Lower lobe of right lung (tissue), 2 donors: ENCODE measurements around the gene ABCC1. TPM values are rescaled to one million over a fixed set of nuclear protein-coding genes. Genes with fewer than 3 reads are reported as not detected.
"Not testable (repeated sequence)": the region's sequence is repeated elsewhere in the genome, so short reads cannot be mapped to it uniquely, and the experiment has no call there.

Experiments
- ATAC-seq, 2 donors: fragments of 200-7000 bp; cut with Tn5 transposase; one replicate each; pipeline ENCODE4 v1.9.1; 2020 to 2022; ENCODE audit warnings: mild to moderate bottlenecking in 2 of 2, moderate library complexity in 2 of 2
- DNase-seq: peaks from one replicate; pipeline ENCODE4 v3.0.0-alpha.2; 2020
- H3K27ac ChIP-seq: fragments of 200-600 bp; one replicate; pipeline ENCODE4 v1.8.0; 2022
- H3K27me3 ChIP-seq: fragments of 200-600 bp; one replicate; pipeline ENCODE4 v1.8.0; 2022; ENCODE audit warnings: low read depth
- H3K36me3 ChIP-seq: fragments of 200-600 bp; one replicate; pipeline ENCODE4 v1.8.0; 2022; ENCODE audit warnings: mild to moderate bottlenecking
- H3K4me1 ChIP-seq: fragments of 200-600 bp; one replicate; pipeline ENCODE4 v1.8.0; 2022
- H3K4me3 ChIP-seq: fragments of 200-600 bp; one replicate; pipeline ENCODE4 v1.8.0; 2022; ENCODE audit warnings: mild to moderate bottlenecking
- H3K9me3 ChIP-seq: fragments of 200-600 bp; one replicate; pipeline ENCODE4 v1.8.0; 2022
- CTCF ChIP-seq: fragments of 200-600 bp; IDR thresholded peaks from one replicate; pipeline ENCODE4 v1.8.0; 2022; ENCODE audit warnings: antibody characterized with exemption, mild to moderate bottlenecking
- intact Hi-C: fragments of 100-400 bp; cut with DNase I; formaldehyde crosslinking; loops from one replicate; pipeline ENCODE4 v1.11.0; 2022
- total RNA-seq: library from RNA; stranded (reverse); fragmentation: NEBNext Ultra II Directional; extraction: Animal tissue kit (Norgen Biotek cat#: 25700); gene quantifications from one replicate; pipeline ENCODE4 v1.2.1, GENCODE V29; 2021
- donor health status: DM: no; HTN: yes; CAD: no; lungs with severe emphysema.

Gene ABCC1
- total RNA-seq, 1 donor from 2014 or later: 47.5 TPM

DNA sequence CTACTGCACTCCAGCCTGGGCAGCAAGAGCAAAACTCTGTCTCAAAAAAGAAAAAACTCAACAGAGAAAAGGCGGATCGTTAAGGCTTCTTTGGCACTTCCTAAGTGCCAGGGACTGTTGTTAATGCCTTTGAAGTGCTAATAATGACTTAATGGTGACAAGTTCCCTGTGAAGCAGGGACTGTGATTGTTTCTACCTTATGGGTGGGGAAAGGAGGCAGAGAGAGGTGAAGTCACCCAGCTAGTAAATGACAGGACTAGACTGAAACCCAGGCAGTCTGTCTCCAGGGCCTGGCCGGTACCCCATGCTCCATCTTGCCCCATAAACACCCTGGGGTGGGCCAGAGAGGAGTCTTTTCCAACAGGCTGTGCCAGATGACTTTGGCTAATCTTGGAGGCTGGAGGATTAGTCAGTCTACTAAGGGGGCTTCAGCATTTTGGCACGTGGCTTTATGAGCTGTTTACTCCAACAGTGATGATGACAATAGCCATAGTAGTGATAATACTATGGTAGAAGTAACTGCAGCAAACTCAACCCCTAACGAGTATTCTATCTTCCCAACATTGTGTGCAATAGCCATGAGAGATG lies 26.9 kb downstream of the ABCC1 start:
- Histone ChIP-seq H3K36me3 (no peaks in the 10 kb centered on the region), H3K27ac (peak overlapping the region; percentile 77), H3K9me3 (peaks cover 15% of the 10 kb centered on the region), H3K4me3 (no peak overlapping the region), H3K4me1 (peaks cover 42% of the 10 kb centered on the region), H3K27me3 (no peaks in the 10 kb centered on the region)
- ATAC-seq (no peak), DNase-seq (no peak)
- intact Hi-C loops: no loop called here
- TF ChIP-seq CTCF: no peak

- Histone ChIP-seq H3K4me1 (peaks cover 42% of the 10 kb centered on the region), H3K27ac (peak overlapping the region; percentile 77), H3K36me3 (no peaks in the 10 kb centered on the region), H3K4me3 (no peak overlapping the region), H3K27me3 (no peaks in the 10 kb centered on the region), H3K9me3 (peaks cover 20% of the 10 kb centered on the region)
- TF ChIP-seq CTCF: no peak
- ATAC-seq: peak; percentile 7 to 39
- intact Hi-C loops: no loop called here
- DNase-seq: no peak
Observed at GRCh38 chr16:15976929-15977637, 27.7 kb downstream of the ABCC1 start.

GRCh38 chr16:15979801-15980200 lies 30.4 kb downstream of the ABCC1 start:
- Histone ChIP-seq H3K4me1 (peaks cover 41% of the 10 kb centered on the region), H3K36me3 (no peaks in the 10 kb centered on the region), H3K9me3 (peaks cover 18% of the 10 kb centered on the region), H3K27ac (peak overlapping the region; percentile 28), H3K27me3 (no peaks in the 10 kb centered on the region), H3K4me3 (no peak overlapping the region)
- DNase-seq (no peak), ATAC-seq (peak; percentile 64 to 82)
- intact Hi-C loops: no loop called here
- no peak for TF ChIP-seq CTCF

GRCh38 chr16:15980329-15980728 lies 30.9 kb downstream of the ABCC1 start:
- DNase-seq (no peak), ATAC-seq (no peak)
- Histone ChIP-seq H3K9me3 (peaks cover 18% of the 10 kb centered on the region), H3K36me3 (no peaks in the 10 kb centered on the region), H3K4me3 (no peak overlapping the region), H3K4me1 (peaks cover 41% of the 10 kb centered on the region), H3K27me3 (no peaks in the 10 kb centered on the region), H3K27ac (peak overlapping the region; percentile 28)
- intact Hi-C loops: no loop called here
- TF ChIP-seq CTCF: no peak

GRCh38 chr16:15981382-15981781 lies 32.0 kb downstream of the ABCC1 start:
- no peak for ATAC-seq
- Histone ChIP-seq H3K4me3 (no peak overlapping the region), H3K9me3 (peaks cover 18% of the 10 kb centered on the region), H3K27me3 (no peaks in the 10 kb centered on the region), H3K36me3 (no peaks in the 10 kb centered on the region), H3K27ac (no peak overlapping the region), H3K4me1 (peaks cover 34% of the 10 kb centered on the region)
- intact Hi-C loops: no loop called here
- no peak for DNase-seq
- TF ChIP-seq CTCF: no peak

GRCh38 chr16:15982194-15982915 lies 32.9 kb downstream of the ABCC1 start:
- ATAC-seq, H3K4me3 ChIP-seq, H3K27ac ChIP-seq, DNase-seq, H3K27me3 ChIP-seq, H3K36me3 ChIP-seq, intact Hi-C loops: not testable (repeated sequence)
- Histone ChIP-seq H3K4me1 (peaks cover 31% of the 10 kb centered on the region), H3K9me3 (peaks cover 18% of the 10 kb centered on the region)
